A549 (cell line): ENCODE results near the gene ACKR1. TPM values are rescaled to one million over a fixed set of nuclear protein-coding genes. Genes with fewer than 3 reads are reported as not detected.

Source experiments
- ATAC-seq, 2 experiments: fragments of 200-7000 bp in 1 of 2; fragments of >200 bp in 1 of 2; cut with Nextera tagmentation in 1 of 2; cut with Tn5 transposase in 1 of 2; 3 replicates each; pipeline versions ENCODE4 v1.8.0 to v1.9.1; 2018 to 2020; ENCODE audit warnings: mild to moderate bottlenecking in 1 of 2, moderate library complexity in 1 of 2
- CTCF ChIA-PET: fragments of 300-600 bp; sonication (Branson Sonifier 250); formaldehyde crosslinking; extraction: SDS; loops from one replicate; lab custom pipeline; 2021; ENCODE audit warnings: antibody characterized with exemption, inconsistent platforms; lab: Yijun Ruan, JAX
- POLR2A ChIA-PET: fragments of 350-600 bp; formaldehyde crosslinking; extraction: SDS; loops from one replicate; lab custom pipeline; 2021; ENCODE audit warnings: antibody characterized with exemption, inconsistent platforms; lab: Yijun Ruan, JAX
- DNase-seq, 2 experiments: peaks; one replicate each; pipeline versions ENCODE4 v3.0.0 to v3.0.0-alpha.2; 2011 to 2016; ENCODE audit warnings: low read depth in 1 of 2, low spot score in 1 of 2
- FAIRE-seq: peaks from 2 replicates; lab custom pipeline; 2011; peaks lifted over from hg19 to GRCh38; lab: Jason Lieb, UNC
- H3K27ac ChIP-seq, 2 experiments: fragments of >200 bp; sonication (Bioruptor Twin); formaldehyde crosslinking; 3 replicates each; pipeline ENCODE4 v1.5.1; 2016 to 2017
- H3K4me1 ChIP-seq: fragments of >200 bp; sonication (Bioruptor Twin); formaldehyde crosslinking; 3 replicates; pipeline ENCODE4 v1.6.1; 2016
- H3K4me2 ChIP-seq: fragments of >200 bp; sonication (Bioruptor Twin); formaldehyde crosslinking; 3 replicates; pipeline ENCODE4 v1.6.1; 2016
- H3K4me3 ChIP-seq: fragments of >200 bp; sonication (Bioruptor Twin); formaldehyde crosslinking; 3 replicates; pipeline ENCODE4 v1.5.1; 2016
- H3K9me3 ChIP-seq: fragments of >200 bp; sonication (Bioruptor Twin); formaldehyde crosslinking; 3 replicates; pipeline ENCODE4 v1.6.1; 2016
- CHD2 ChIP-seq: fragments of 150-350 bp; IDR thresholded peaks from 2 replicates; pipeline ENCODE4 v1.6.1; 2014; ENCODE audit warnings: low read length; ENCODE audit not compliant: partially characterized antibody
- FOSB ChIP-seq: fragments of 250-450 bp; sonication (Bioruptor Pico); IDR thresholded peaks from 2 replicates; pipeline ENCODE4 v1.5.0; 2020; ENCODE audit warnings: mild to moderate bottlenecking, moderate library complexity
- FOXS1 ChIP-seq: fragments of 250-450 bp; sonication (Bioruptor Pico); IDR thresholded peaks from 2 replicates; pipeline ENCODE4 v1.5.0; 2020; ENCODE audit warnings: mild to moderate bottlenecking, moderate library complexity
- GATA3 ChIP-seq: IDR thresholded peaks from 2 replicates; pipeline ENCODE4 v1.6.1; 2012; ENCODE audit warnings: borderline replicate concordance
- HOXB5 ChIP-seq: fragments of 250-450 bp; sonication (Bioruptor Pico); IDR thresholded peaks from 2 replicates; pipeline ENCODE4 v1.5.0; 2020; ENCODE audit warnings: mild to moderate bottlenecking, moderate library complexity
- JUN ChIP-seq, 2 experiments: fragments of >200 bp; sonication (Bioruptor Twin); formaldehyde crosslinking; IDR thresholded peaks; 2 replicates in 1 of 2; 3 replicates in 1 of 2; pipeline ENCODE4 v1.6.1; 2016 to 2017
- KDM1A ChIP-seq: fragments of 200-600 bp; sonication (generic); IDR thresholded peaks from 2 replicates; pipeline ENCODE4 v1.6.1; 2016; ENCODE audit warnings: low read depth, mild to moderate bottlenecking
- KDM5A ChIP-seq: fragments of 200-600 bp; sonication (generic); IDR thresholded peaks from 2 replicates; pipeline ENCODE4 v1.6.1; 2016; ENCODE audit warnings: antibody characterized with exemption, mild to moderate bottlenecking
- MAFK ChIP-seq: fragments of 450-650 bp; IDR thresholded peaks from 2 replicates; pipeline ENCODE4 v1.6.1; 2014; ENCODE audit not compliant: partially characterized antibody
- MAZ ChIP-seq: fragments of 150-350 bp; IDR thresholded peaks from 2 replicates; pipeline ENCODE4 v1.6.1; 2014; ENCODE audit warnings: antibody characterized with exemption, low read depth, low read length, borderline replicate concordance
- NFE2L2 ChIP-seq: fragments of 150-350 bp; conservative IDR thresholded peaks from 2 replicates; pipeline ENCODE4 v1.6.1; 2014; ENCODE audit warnings: low read length
- NPAS2 ChIP-seq: fragments of 250-450 bp; sonication (Bioruptor Pico); IDR thresholded peaks from 2 replicates; pipeline ENCODE4 v1.8.0; 2022; ENCODE audit warnings: mild to moderate bottlenecking, moderate library complexity, borderline replicate concordance
- PHF8 ChIP-seq: fragments of 200-600 bp; sonication (generic); IDR thresholded peaks from 2 replicates; pipeline ENCODE4 v1.6.1; 2016; ENCODE audit warnings: low read depth, mild to moderate bottlenecking, antibody characterized with exemption, moderate library complexity, borderline replicate concordance
- POLR2A ChIP-seq: IDR thresholded peaks from 2 replicates; pipeline ENCODE4 v1.6.1; 2012; ENCODE audit warnings: mild to moderate bottlenecking, low read length
- POLR2AphosphoS2 ChIP-seq: conservative IDR thresholded peaks from 2 replicates; pipeline ENCODE4 v1.6.1; 2012; ENCODE audit warnings: low read length, improper control_type of control experiment, inconsistent platforms
- RFX5 ChIP-seq: fragments of 450-650 bp; IDR thresholded peaks from 2 replicates; pipeline ENCODE4 v1.7.1; 2014; ENCODE audit warnings: antibody characterized with exemption, mild to moderate bottlenecking, moderate library complexity
- RNF2 ChIP-seq: fragments of 200-600 bp; sonication (generic); IDR thresholded peaks from 2 replicates; pipeline ENCODE4 v1.6.1; 2016; ENCODE audit warnings: low read depth, mild to moderate bottlenecking, antibody characterized with exemption, moderate library complexity, borderline replicate concordance
- TP53 ChIP-seq: fragments of 250-450 bp; sonication (Bioruptor Pico); IDR thresholded peaks from 2 replicates; pipeline ENCODE4 v1.5.0; 2021; ENCODE audit warnings: mild to moderate bottlenecking, moderate library complexity
- ZC3H11A ChIP-seq: fragments of 450-650 bp; IDR thresholded peaks from 2 replicates; pipeline ENCODE4 v1.6.1; 2014; ENCODE audit warnings: antibody characterized with exemption, mild to moderate bottlenecking
- ZFP36 ChIP-seq: fragments of 450-650 bp; IDR thresholded peaks from 2 replicates; pipeline ENCODE4 v1.6.1; 2014; ENCODE audit warnings: borderline replicate concordance; ENCODE audit not compliant: partially characterized antibody
- ZNF302 ChIP-seq: fragments of 250-450 bp; sonication (Bioruptor Pico); IDR thresholded peaks from 2 replicates; pipeline ENCODE4 v1.9.0; 2021; ENCODE audit warnings: inconsistent platforms, mild to moderate bottlenecking, moderate library complexity
- WGBS: methylation state at CpG from one replicate; pipeline ENCODE4 v1.1.6; 2017; ENCODE audit errors: missing lambda C conversion rate; 5-methylcytosine and 5-hydroxymethylcytosine counted together
- polyA plus RNA-seq, 4 experiments: library from polyadenylated mRNA; depleted of rRNA in 3 of 4; stranded (reverse); fragments of >200 nt; fragmentation: RNase III in 1 of 4; extraction: RNeasy Plus Mini Kit Qiagen cat#74134 plus additional on column Dnase treatment in 1 of 4; gene quantifications; 2 replicates in 3 of 4; 3 replicates in 1 of 4; pipeline ENCODE4 v1.2.3, GENCODE V29; 2011 to 2017
- TF ChIP-seq, protein P1 (sequence below): fragments of >200 bp; sonication (Bioruptor Twin); formaldehyde crosslinking; IDR thresholded peaks from 3 replicates; pipeline ENCODE4 v1.6.1; 2016
- TF ChIP-seq, protein P2 (sequence below): fragments of 200-600 bp; sonication (generic); IDR thresholded peaks from 2 replicates; pipeline ENCODE4 v1.6.1; 2016; ENCODE audit warnings: antibody characterized with exemption, mild to moderate bottlenecking, moderate library complexity
- TF ChIP-seq, protein P3 (sequence below): fragments of 450-650 bp; IDR thresholded peaks from 2 replicates; pipeline ENCODE4 v1.6.1; 2014; ENCODE audit warnings: antibody characterized with exemption

Gene ACKR1
- polyA plus RNA-seq, 2 of the 4 experiments (the other 2 are of a cell fraction): not detected

DNA sequence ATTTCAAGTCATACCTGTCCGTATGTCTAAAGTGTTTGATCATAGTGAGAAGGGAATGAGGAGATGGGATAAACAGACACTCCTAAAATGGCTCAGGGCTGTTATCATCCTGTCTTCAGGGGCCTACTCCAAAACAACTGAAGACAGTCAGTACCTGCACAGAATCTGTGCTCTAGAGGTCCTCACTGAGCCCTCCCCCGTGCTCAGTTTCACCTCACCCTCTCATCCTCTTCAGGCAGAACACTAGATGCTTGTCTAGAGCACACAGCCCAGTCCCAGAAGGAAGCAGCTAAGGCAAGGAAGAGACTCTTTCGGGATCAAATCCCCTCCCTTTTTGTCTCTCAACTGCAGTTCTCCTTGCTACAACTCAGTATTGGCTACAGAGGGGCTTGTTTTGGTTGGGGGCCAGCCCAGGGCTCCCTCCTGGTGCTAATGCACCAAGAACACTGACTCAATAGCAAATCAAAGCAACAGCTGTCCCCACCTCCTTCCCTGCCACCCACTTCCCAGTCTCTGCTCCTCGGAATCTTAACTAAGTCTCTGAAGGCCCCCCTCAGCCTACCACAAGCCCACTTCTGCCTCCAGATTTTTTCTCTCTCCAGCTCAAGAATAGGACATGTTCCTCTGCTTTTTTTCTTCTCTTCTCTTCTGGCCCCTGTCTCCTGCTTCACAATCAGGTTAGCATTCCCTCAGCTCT lies 23.2 kb upstream of the ACKR1 start:
- 5% methylated on average over 4 of the region's 4 CpGs for WGBS
- TF ChIP-seq PHF8: no peak
- no peak for TF ChIP-seq FOSB (CRISPR knock-in tag)
- TF ChIP-seq FOXS1 (CRISPR knock-in tag): no peak
- TF ChIP-seq NFE2L2: no peak
- FAIRE-seq (no peak), ATAC-seq (no peak), DNase-seq (no peak)
- H3K4me2 ChIP-seq: no peak overlapping the region
- POLR2A ChIA-PET: no interaction called here
- no peaks in the 10 kb centered on the region for H3K4me1 ChIP-seq
- H3K4me3 ChIP-seq: no peak overlapping the region
- CTCF ChIA-PET: interaction anchor here (1.0 to 2.0 kb wide), 4 partner anchors 15 to 49 kb away, joined by 3 to 7 read pairs (median 5); no protein-coding TSS in a partner anchor
- H3K27ac ChIP-seq: no peak overlapping the region
- H3K9me3 ChIP-seq: no peaks in the 10 kb centered on the region

DNA sequence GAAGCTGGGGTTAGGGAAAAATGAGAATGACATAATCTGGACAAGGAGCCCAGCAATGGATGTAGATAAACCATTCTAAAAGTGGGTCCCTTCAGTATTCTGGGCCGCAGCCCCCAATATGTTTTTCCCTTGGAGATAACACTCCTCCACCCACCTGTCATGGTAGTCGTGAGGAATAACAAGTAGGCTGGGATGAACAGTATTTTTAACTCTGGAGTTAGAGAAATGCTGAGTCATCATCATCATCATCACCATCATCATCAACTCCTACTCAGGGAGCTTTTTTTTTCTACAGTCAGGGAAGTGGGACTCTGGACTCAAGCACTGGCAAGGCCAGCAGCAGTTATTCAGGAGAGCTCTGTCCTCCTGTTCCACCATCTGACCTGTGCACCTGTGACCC lies 20.5 kb upstream of the ACKR1 start:
- Histone ChIP-seq H3K27ac (no peak overlapping the region), H3K4me3 (no peak overlapping the region), H3K4me2 (no peak overlapping the region), H3K4me1 (no peaks in the 10 kb centered on the region), H3K9me3 (no peaks in the 10 kb centered on the region)
- CTCF ChIA-PET: interaction anchor here (0.9 to 1.9 kb wide), 5 partner anchors 11 to 708 kb away, joined by 3 to 12 read pairs (median 6); no protein-coding TSS in a partner anchor
- ATAC-seq (no peak), DNase-seq (no peak), FAIRE-seq (no peak)
- 35% methylated on average over 2 of the region's 2 CpGs for WGBS
- POLR2A ChIA-PET: no interaction called here
- TF ChIP-seq ZFP36 (no peak), NFE2L2 (peak; percentile 91), CHD2 (no peak), MAFK (peak; percentile 98)

DNA sequence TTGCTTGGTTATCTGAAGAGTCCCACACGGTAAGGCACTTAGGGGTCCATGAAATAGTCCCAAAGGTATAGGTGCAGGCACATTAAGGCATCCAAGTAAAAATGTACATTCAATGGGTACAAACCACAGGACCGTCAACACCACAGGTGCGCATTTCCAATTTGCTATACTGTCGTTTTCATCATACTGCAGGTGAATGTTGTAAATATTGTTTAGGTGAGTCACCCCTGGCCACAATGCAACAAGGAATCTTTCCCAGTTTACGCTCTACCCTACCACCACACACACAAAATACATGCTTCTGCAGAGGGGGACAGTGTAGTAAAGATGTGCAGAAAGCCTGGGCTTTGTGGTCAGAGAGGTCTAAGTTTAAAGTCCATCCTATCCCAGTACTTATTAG lies 19.6 kb upstream of the ACKR1 start:
- DNase-seq (no peak), FAIRE-seq (no peak), ATAC-seq (no peak)
- ChIA-PET CTCF (interaction anchor here (1.5 kb wide), 1 partner anchor 13 kb away, joined by 5 read pairs; no protein-coding TSS in a partner anchor), POLR2A (no interaction called here)
- WGBS: 48% methylated on average over 5 of the region's 5 CpGs
- no peak overlapping the region for H3K27ac ChIP-seq
- TF ChIP-seq ZNF302 (CRISPR knock-in tag): no peak
- no peak for TF ChIP-seq MAZ
- no peak for TF ChIP-seq KDM1A
- no peak for TF ChIP-seq ZC3H11A
- TF ChIP-seq GATA3: no peak
- TF ChIP-seq, protein P1, sequence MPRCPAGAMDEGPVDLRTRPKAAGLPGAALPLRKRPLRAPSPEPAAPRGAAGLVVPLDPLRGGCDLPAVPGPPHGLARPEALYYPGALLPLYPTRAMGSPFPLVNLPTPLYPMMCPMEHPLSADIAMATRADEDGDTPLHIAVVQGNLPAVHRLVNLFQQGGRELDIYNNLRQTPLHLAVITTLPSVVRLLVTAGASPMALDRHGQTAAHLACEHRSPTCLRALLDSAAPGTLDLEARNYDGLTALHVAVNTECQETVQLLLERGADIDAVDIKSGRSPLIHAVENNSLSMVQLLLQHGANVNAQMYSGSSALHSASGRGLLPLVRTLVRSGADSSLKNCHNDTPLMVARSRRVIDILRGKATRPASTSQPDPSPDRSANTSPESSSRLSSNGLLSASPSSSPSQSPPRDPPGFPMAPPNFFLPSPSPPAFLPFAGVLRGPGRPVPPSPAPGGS: no peak
- TF ChIP-seq, protein P2, sequence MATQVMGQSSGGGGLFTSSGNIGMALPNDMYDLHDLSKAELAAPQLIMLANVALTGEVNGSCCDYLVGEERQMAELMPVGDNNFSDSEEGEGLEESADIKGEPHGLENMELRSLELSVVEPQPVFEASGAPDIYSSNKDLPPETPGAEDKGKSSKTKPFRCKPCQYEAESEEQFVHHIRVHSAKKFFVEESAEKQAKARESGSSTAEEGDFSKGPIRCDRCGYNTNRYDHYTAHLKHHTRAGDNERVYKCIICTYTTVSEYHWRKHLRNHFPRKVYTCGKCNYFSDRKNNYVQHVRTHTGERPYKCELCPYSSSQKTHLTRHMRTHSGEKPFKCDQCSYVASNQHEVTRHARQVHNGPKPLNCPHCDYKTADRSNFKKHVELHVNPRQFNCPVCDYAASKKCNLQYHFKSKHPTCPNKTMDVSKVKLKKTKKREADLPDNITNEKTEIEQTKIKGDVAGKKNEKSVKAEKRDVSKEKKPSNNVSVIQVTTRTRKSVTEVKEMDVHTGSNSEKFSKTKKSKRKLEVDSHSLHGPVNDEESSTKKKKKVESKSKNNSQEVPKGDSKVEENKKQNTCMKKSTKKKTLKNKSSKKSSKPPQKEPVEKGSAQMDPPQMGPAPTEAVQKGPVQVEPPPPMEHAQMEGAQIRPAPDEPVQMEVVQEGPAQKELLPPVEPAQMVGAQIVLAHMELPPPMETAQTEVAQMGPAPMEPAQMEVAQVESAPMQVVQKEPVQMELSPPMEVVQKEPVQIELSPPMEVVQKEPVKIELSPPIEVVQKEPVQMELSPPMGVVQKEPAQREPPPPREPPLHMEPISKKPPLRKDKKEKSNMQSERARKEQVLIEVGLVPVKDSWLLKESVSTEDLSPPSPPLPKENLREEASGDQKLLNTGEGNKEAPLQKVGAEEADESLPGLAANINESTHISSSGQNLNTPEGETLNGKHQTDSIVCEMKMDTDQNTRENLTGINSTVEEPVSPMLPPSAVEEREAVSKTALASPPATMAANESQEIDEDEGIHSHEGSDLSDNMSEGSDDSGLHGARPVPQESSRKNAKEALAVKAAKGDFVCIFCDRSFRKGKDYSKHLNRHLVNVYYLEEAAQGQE: no peak
- TF ChIP-seq CHD2: no peak
- TF ChIP-seq POLR2A: no peak
- no peak for TF ChIP-seq KDM5A
- no peak for TF ChIP-seq RNF2
- TF ChIP-seq FOSB (CRISPR knock-in tag): no peak
- no peak for TF ChIP-seq TP53 (CRISPR knock-in tag)
- no peak for TF ChIP-seq NPAS2 (CRISPR knock-in tag)
- no peak for TF ChIP-seq FOXS1 (CRISPR knock-in tag)
- TF ChIP-seq, protein P3, sequence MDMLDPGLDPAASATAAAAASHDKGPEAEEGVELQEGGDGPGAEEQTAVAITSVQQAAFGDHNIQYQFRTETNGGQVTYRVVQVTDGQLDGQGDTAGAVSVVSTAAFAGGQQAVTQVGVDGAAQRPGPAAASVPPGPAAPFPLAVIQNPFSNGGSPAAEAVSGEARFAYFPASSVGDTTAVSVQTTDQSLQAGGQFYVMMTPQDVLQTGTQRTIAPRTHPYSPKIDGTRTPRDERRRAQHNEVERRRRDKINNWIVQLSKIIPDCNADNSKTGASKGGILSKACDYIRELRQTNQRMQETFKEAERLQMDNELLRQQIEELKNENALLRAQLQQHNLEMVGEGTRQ: no peak
- TF ChIP-seq POLR2AphosphoS2: no peak
- no peak for TF ChIP-seq RFX5
- TF ChIP-seq HOXB5 (CRISPR knock-in tag): no peak
- no peak for TF ChIP-seq JUN (IDR thresholded peaks at IDR 0.05)
- no peak overlapping the region for H3K4me2 ChIP-seq
- H3K4me1 ChIP-seq: no peaks in the 10 kb centered on the region
- no peaks in the 10 kb centered on the region for H3K9me3 ChIP-seq
- no peak overlapping the region for H3K4me3 ChIP-seq
